OCI-LY3 (cell line): Measurements from ENCODE around the gene SERGEF.

Source experiments
- CTCF ChIP-seq: fragments of 200-600, 300-600 bp; sonication (generic); IDR thresholded peaks from 2 replicates; pipeline ENCODE4 v1.5.1; 2014; ENCODE audit warnings: antibody characterized with exemption, low read length, low read depth
- EZH2phosphoT487 ChIP-seq: fragments of 200-600 bp; shearing (Covaris generic); IDR thresholded peaks from 2 replicates; pipeline ENCODE4 v1.6.1; 2018; ENCODE audit warnings: antibody characterized with exemption, mixed run types, low read depth

- TF ChIP-seq CTCF: no peak
- no peak for TF ChIP-seq EZH2phosphoT487
Observed at GRCh38 chr11:17777738-17778091, 235.1 kb downstream of the SERGEF start.
